Medulla oblongata (tissue), 1 donor: Measurements from ENCODE around the gene KIAA0825.

Source experiments
- DNase-seq: peaks from one replicate; pipeline ENCODE4 v3.0.0-alpha.2; 2015; ENCODE audit errors: extremely low spot score

KIAA0825 gene, protein sequence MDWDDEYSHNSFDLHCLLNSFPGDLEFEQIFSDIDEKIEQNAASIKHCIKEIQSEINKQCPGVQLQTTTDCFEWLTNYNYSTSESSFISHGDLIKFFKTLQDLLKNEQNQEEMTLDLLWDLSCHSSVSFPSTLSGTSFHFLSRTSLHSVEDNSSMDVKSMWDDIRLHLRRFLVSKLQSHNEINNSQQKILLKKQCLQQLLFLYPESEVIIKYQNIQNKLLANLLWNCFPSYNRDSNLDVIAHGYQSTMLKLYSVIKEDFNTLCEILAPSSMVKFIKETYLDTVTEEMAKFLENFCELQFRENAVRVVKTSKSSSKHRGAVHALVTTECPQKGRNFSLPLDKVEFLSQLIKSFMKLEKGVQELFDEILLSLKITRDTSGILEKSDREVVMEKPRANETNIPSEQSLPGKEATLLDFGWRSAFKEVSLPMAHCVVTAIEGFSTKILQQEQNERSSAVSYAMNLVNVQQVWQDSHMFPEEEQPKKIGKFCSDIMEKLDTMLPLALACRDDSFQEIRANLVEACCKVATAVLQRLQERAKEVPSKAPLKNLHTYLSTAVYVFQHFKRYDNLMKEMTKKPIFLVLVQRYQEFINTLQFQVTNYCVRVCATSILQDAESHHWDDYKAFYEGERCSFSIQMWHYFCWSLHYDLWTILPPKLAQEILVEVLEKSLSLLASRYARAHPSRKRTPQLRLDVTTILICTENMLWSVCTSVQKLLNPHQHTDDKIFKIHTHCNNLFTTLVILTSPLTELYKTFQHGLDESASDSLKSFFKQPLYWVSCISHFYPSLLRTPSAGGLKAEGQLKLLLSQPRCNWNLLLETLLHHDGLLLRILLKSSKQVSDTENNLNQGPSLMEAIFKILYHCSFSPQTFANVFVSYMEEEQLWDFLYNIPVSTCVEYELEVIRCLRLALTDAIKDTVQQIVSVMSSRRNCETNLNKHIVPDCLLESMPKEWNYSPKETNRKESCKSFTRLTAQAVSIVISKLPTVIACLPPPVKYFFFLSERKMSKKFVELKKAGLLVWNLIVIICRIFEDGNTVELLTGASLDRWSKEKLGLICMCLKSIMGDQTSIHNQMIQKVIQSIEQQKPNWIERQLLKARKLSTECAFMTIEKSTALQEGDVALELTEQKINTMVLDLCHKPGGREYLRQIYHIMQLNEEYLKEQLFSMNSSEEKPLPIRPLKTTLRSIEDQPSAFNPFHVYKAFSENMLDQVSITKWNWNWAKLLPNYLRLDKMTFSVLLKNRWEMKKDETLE (N-terminal part only)

DNA sequence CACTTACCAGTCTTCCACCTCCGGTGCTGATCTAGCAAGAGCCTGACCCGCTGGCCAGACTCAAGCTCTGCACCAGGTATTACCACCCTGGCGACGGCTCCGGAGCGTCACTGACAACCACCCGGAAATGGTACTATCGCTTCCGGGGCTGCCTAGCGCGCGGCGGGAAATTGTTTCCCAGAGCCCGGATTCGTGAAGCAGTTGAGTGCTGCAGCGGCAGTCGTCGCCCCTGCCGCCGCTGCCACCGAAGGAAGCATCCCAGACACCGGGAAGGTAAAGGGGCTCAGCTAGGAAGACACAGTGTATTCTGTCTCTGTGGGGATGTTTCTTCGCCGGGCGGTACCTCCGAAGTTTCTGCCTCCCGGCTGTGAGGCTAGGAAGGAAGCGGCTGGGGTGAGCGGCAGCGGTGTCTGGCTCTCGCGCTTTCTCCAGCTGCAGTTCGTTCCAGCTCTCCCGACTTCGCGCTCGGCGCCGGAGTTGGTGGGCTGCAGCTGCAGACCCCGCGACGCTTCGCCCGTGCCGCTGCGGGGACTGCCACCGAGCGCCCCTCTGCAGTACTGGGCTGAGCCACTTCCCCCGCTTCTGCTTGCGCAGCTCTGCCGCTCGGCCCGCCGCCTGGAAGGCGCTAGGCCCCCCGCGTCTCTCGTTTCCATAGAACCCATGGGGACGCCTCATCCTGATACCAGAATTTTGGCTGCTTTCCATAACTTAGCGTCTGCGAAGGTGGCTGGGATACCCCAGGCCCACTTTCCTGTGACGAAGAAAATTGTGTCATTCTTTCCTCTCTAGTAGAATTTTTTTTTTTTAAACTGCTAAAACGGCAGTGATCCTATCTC, at the start of gene KIAA0825, which contains the start of gene SLF1:
KIAA0825 (minus strand) TSS at position 112 of the 836 bp plus-strand sequence. CDS start 81,478 bp downstream, outside the sequence.
SLF1 (plus strand) TSS at position 177 of the 836 bp plus-strand sequence. CDS start 10,142 bp downstream, outside the sequence.
- peak; percentile 90 for DNase-seq

DNA sequence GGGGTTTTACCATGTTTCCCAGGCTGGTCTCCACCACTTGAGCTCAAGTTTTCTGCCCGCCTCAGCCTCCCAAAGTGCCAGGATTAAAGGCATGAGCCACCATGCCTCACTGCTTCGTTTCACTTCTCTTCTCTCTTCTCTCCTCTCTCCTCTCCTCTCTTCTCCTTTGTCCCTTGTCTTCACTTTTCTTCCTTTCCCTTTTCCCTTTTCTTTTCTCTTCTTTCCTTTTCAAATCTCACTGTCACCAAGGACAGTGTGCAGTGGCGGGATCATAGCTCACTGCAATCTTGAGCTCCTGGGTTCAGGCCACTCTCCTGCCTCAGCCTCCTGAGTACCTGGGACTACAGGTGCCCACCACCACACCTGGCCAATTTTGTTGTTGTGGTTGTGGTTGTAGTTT, 49.5 kb upstream of the KIAA0825 start:
- DNase-seq: no peak

DNA sequence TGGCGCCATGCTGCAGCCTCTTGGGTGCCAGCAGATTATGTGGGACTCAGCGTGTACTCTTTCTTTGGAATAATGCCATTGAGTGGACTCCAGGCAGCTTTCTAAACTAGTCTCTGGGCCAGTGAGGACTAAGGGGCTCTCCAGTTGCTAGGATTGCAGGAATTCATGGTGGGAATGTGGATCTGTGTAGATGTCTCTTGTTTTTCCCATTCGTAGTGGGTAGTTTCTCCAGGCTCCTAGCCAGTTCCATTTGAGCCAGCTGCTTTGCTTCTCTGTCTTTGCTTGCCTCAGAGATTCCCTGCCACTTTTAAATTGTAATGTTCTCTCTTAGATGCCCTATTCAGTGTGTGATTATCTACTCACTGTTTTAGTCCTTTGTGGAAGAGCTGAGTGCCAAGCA, 42.7 kb upstream of the KIAA0825 start:
- peak; percentile 26 for DNase-seq

DNA sequence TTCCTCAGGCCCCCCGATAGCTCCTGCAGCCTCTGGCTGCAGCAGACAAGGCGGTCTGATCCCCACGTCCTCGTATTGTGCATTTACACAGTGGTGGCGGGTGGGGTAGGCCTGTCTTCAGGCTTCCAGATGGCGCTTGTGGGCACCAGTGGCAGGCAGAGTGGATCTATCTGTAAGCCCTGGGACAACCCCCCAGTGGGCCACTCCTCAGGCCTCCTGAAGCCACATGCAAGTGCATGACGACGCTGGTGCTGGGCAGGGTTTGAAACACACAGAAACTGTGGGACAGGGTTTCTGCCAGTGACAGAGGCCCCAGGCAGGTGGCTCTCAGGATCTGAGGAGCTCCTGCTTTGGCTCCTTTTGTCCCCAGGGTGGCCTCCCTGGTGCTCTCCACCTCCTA, 42.1 kb upstream of the KIAA0825 start:
- no peak for DNase-seq

DNA sequence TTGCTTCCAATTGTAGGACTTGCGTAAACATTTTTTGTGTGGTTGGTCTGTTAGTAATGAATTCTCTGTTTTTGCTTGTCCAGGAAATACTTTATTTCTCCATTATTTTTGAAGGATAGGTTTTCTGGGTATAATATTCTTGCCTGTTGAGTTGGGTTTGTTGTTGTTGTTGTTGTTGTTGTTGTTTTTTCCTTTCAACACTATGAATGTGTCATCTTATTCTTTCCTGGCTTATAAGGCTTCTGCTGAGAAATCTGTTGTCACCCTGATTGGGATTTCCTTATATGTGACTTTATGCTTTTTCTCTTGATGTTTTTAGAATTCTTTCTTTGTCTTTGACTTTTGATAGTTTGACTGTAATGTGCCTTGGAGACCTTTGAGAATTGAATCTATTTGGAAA, 39.9 kb upstream of the KIAA0825 start:
- no peak for DNase-seq

DNA sequence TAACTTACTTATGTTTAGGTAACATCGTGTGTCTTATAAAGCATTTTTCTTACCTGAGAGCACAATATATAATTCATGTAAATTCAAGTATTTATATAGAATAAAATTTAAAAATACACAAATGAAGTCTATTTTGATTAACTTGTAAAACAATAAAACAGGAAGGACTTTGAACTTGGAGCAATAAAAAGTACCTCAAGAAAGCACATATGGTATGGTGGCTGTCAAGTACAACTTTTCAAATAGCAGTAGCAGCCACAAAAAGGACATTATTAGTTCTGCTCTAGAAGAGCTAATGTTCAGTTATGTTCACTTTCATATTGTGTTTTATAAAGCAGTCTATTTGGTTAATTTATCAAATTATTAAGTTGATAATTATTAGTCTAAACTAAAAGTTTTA, 31.5 kb upstream of the KIAA0825 start:
- DNase-seq: no peak

DNA sequence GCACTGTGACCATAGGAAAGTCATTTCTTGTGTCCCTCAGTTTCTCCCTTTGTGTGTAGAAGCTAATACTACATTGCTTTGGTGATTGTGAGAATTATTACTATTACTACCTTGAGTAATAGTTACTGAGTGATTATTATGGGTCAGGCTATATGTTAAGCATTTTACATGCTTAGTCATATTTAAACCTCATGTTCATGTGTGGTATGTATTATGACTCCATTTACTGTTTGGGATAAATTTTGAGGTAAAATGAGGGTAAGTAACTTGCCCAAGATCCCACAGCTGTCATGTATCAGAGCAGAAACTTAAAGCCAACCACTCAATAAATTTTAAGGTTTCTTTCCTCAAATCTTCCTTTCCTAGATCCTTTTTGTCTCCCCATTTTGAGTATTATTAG, 28.4 kb upstream of the KIAA0825 start:
- DNase-seq: no peak

DNA sequence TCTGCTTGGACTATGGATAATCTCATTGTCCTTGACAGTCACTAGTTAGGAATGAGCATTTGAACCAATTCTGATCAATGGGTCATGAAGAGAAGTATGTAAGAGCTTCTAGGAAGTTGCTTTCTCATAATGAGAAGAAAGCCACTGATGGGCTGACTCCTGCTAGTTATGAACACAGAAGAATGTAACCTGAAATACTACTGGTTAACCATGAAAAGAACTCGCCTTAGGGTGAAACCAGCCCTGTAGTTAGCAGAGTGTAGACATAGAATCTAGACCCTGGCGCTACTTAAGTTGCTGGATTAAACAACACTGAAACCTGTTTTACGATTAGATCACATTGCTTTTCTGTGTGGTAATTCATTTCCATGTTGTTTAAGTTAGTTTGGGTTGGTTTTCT, 26.6 kb upstream of the KIAA0825 start:
- DNase-seq: no peak

DNA sequence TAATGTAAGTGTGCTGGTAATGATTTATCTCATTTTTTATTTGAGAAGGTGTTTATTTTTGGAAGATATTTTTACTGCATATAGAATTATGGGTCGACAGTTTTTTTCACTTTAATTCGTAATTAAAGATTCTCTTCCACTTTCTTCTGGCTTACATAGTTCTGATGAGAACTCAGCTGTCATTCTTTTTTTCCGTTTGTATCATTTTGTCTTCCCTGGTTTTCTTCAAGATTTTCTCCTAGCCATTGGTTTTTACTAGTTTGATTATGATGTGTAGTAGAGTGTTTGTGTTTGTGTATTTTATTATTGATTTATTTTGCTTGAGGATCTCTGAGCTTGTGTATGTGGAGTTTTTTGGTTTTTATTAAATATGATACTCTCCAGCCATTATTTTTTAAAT, 21.8 kb upstream of the KIAA0825 start:
- DNase-seq: no peak

DNA sequence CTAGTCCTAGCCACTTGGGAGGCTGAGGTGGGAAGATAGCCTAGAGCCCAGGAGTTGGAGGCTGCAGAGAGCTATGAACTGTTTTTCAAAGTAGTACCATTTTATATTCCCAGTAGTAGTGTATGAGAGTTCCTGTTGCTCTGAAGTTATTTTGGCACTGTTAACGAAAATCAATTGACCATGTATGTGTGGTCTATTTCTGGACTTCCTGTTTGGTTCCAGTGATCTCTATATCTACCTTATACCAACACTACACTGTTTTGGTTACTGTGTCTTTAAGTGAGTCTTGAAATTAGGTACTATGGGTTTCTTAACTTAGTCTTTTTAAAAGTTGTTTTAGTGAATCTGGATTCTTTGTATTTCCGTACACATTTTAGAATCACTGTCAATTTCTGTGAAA, 13.6 kb upstream of the KIAA0825 start:
- no peak for DNase-seq

DNA sequence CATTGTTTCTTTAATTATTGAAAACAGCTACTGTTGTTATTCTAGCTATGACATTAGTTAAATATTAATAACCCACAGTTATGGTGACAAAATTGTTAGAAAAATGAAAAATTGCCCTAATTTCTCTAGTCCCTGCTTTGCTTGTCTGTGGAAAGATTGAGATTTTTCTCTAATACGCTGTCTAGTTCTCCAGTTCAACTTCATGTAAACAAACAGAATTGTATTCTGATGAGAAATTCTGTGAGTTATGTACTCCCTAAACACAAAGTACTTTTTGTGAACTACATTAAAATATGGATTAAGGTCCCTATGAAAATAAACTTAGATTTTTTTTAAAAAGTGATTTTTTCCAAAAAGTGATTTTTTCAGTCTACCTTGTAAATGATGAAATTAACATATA, 8.8 kb upstream of the KIAA0825 start:
- DNase-seq: no peak

DNA sequence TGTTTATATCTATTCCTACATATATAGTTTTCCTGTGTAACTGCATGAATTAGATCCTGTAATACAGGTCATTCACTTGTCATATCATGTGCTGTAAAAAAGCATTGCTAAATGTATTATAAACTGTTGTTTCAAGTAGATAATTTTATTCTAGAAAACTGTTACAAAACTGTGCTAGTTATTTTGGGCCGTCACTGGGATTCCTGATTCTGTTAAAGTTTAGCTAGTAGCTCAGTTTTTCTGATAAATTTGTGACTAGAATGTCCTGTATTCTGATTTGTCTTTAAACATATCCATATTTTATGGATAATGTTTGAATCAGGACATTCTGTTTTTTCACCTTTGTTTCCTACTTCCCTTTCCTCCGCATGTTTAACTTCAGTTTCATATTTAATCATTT, 5.5 kb upstream of the KIAA0825 start:
- no peak for DNase-seq

DNA sequence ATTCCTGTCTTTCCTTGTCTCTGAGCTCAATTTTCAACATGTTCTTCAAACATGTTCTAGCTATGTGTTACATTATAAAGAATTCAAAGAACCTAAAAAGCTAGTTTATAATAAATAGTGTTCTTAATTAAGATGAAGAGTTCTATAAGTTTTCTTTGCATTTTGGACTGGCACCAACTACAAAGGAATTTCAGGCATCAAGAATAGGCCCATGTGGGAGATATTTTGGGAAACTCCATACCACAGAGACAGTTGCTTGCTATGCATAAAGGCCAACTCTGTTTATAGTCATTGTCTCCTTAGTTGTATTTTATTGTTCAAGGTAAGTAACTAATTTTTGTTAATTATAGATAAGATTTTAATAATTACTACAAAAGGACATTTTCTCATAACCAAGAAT, 4.6 kb upstream of the KIAA0825 start:
- DNase-seq: no peak

DNA sequence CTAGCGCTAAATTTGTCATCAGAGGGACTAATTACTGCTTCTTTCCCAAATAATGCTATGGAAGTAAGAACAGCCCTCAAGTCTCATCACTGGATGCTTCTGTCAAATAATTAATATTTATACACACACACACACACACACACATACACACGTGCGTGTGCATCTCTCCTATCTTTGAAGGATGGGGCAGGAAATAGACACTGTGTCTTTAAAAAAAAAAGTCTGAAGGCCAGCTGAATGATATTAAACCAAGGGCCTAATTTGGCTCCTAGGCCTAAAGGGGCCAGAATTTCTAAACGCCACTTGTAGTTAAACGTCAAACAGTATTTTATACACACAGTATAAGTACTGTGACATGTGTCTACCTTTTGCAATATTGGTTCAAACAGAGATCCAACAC, 3.4 kb upstream of the KIAA0825 start:
- no peak for DNase-seq

DNA sequence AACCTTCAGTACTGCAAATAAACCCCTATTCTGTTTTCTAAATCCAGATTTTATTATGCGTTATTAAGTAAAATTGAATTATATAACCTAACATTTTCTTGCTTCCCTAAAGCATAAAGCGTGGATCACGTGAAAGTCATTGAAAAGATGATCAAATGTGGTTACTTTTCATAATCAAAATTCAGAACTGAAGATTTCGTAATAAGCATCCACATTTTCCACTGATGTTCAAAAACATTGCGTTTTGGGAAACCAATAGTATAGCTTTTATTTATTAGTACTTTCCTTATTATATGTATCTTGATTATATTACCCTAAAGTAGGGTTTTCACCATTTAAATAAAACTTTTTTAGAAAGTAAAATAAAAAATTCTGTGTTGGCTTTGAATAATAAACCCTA, 1.9 kb upstream of the KIAA0825 start:
- no peak for DNase-seq

DNA sequence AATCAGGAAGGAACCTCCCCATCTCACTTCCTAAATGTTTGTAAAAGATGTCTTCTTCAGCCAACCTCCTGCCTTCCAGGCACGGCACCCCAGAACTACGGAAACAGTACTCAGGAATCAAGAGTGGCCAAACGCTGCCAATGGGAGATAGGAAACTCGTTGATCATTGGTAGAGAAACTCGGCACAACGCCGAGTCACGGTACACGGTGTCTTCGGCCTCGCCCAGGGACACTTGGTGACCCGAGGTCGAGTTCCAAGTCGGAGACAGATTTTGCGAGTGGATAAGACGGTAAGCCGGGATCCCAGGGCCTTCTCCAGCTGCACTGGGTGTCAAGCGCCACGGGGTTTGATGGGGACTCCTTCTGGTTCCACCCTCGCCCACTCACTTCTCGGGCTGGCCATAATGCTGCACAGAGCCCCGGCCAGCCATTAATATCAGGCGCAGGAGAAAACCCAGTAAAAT, 343 bp downstream of the KIAA0825 start:
- DNase-seq: peak; percentile 38

DNA sequence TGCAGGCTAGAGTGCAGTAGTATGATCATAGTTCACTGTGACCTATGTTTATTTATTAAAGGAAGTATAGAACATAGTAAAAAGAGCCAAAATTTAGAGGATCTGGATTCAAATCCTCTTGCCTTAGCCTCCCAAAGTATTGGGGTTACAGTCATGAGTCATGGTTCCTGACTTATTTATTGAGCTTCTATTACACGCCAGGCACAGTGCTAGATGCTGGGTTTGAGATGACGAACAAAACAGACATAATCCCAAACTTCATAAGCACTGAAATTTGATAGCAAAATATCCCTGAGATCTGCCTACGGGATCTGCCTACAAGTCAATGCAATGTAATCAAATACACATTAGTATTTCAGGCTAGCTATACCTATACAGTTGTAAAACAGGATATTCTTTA, 2.5 kb downstream of the KIAA0825 start:
- no peak for DNase-seq

DNA sequence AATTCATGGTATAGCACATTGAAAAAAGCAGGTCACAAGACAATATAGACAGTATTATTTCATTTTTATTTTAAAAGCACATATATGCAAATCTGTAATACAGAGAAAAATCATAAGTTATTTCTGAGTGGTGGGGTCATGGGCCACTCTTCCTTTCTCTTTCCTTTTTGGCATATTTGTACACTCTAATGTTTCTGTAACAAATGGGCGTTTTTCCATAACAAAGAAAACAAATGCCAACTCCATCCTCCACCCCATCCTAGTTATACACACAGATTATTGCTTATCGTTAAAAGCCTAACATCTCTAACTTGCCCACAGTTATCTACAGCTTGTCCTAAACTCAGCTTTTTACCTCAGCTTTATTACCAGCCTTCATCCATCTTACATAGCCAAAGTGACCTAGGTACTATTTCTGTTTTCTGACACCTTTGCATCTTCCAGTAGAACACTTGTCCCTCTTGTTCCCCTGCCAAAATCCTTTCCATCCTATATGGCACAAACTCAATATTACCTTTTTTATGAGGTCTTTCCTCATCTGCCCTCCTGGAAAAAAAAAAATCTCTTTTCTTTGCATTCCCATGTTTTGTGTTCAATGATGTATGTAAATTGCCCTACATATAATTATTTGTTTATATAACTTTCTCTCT, 4.1 kb downstream of the KIAA0825 start:
- no peak for DNase-seq

DNA sequence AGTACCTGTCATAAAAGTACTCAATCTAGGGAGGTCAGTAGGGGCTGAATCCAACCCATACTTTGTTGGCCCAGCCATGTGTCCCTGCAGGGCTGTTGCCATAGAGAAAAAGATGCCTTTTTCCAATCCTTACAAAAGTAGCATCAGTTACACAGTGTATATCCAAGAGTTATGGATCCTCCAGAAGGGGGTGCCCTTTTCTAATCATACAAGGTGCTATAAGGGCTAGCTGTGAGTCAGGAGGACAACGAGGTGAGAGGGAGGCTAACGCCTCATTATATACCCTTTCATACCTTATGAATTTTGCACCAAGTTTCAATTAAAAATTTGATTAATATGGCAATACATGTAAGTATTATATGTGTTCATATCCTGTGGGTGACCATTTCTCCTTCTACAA, 4.8 kb downstream of the KIAA0825 start:
- no peak for DNase-seq

DNA sequence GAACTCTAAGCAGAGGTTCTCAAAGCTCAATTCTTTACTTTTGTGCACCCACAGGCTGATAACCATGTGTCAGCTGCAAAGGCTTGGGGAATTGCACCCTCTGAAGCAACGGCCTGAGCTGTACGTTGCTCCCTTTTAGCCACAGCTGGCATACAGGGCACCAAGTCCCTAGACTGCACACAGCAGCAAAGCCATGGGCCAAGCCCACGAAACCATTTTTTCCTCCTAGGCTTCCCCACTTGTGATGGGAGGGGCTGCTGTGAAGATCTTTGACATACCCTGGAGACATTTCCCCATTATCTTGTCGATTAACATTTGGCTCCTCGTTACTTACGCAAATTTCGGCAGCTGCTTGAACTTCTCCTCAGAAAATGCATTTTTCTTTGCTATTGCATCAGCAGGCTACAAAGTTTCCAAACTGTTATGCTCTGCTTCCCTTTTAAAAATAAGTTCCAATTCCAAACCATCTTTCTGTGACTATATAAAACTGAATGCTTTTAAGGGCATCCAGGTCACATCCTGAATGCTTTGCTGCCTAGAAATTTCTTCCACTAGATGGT, 23.0 kb downstream of the KIAA0825 start:
- DNase-seq: no peak
